ENCODE measurements around the gene B2M.

GRCh38 chr15:44736181-44736765, 25.0 kb downstream of the B2M start, which contains the start of gene TRIM69:
- TF ChIP-seq POLR2AphosphoS5 (IDR thresholded peaks at IDR 0.05; ENCODE audit: low read length) (no peak), RCOR1 (conservative IDR thresholded peaks at IDR 0.05; ENCODE audit: low read depth, low read length) (no peak), POLR2A (IDR thresholded peaks at IDR 0.05; ENCODE audit: low read depth, low read length) (no peak), RAD21 (IDR thresholded peaks at IDR 0.05; ENCODE audit: insufficient read depth, low read depth, low read length) (no peak), NFYB (IDR thresholded peaks at IDR 0.05; ENCODE audit: insufficient read depth, low read depth, low read length) (no peak), GATAD2B (conservative IDR thresholded peaks at IDR 0.05; ENCODE audit: low read depth) (no peak), REST (IDR thresholded peaks at IDR 0.05; ENCODE audit: low read depth, low read length) (no peak), CTCF (IDR thresholded peaks at IDR 0.05 in 2 of 3, conservative IDR thresholded peaks at IDR 0.05 in 1 of 3; ENCODE audit: control insufficient read depth in 2 of 3, extremely low read depth in 1 of 3, insufficient read depth in 1 of 3, low read depth in 3 of 3, low read length in 3 of 3) (no peak), IRF5 (IDR thresholded peaks at IDR 0.05; ENCODE audit: borderline replicate concordance) (no peak), YY1 (IDR thresholded peaks at IDR 0.05; ENCODE audit: low read depth, low read length) (no peak), CHD2 (IDR thresholded peaks at IDR 0.05; ENCODE audit: borderline replicate concordance, low read depth, low read length) (no peak), SP1 (IDR thresholded peaks at IDR 0.05; ENCODE audit: low read depth, low read length) (no peak), RBBP5 (conservative IDR thresholded peaks at IDR 0.05) (no peak), EZH2 (IDR thresholded peaks at IDR 0.05; ENCODE audit: borderline replicate concordance, control insufficient read depth, low read depth, low read length) (no peak)
